H9 (cell line): ENCODE results near the gene MAP3K19. TPM values are rescaled to one million over a fixed set of nuclear protein-coding genes. Genes with fewer than 3 reads are reported as not detected.

Experiments
- DNase-seq: peaks from one replicate; pipeline ENCODE4 v3.0.0-alpha.2; 2017
- H2AFZ ChIP-seq: one replicate; pipeline ENCODE4 v1.6.1; 2013; ENCODE audit warnings: mild to moderate bottlenecking, low read length, control low read depth, moderate library complexity
- H2AK5ac ChIP-seq: 2 replicates; pipeline ENCODE4 v1.6.1; 2013; ENCODE audit warnings: low read length, control low read depth, mixed read lengths; ENCODE audit not compliant: insufficient read length
- H2BK120ac ChIP-seq: one replicate; pipeline ENCODE4 v1.6.1; 2013; ENCODE audit warnings: low read depth, mild to moderate bottlenecking, low read length, control low read depth, inconsistent platforms; ENCODE audit not compliant: poor library complexity, severe bottlenecking
- H2BK12ac ChIP-seq: 2 replicates; pipeline ENCODE4 v1.6.1; 2013; ENCODE audit warnings: low read length, control low read depth, mixed read lengths, low read depth; ENCODE audit not compliant: insufficient read length
- H2BK15ac ChIP-seq: 2 replicates; pipeline ENCODE4 v1.6.1; 2013; ENCODE audit warnings: low read depth, low read length, control low read depth
- H2BK20ac ChIP-seq: one replicate; pipeline ENCODE4 v1.6.1; 2013; ENCODE audit warnings: low read depth, mild to moderate bottlenecking, low read length, control low read depth, inconsistent platforms; ENCODE audit not compliant: poor library complexity, severe bottlenecking
- H2BK5ac ChIP-seq: 2 replicates; pipeline ENCODE4 v1.6.1; 2013; ENCODE audit warnings: low read length, control low read depth, mixed read lengths; ENCODE audit not compliant: insufficient read length
- H3K14ac ChIP-seq: 2 replicates; pipeline ENCODE4 v1.6.1; 2013; ENCODE audit warnings: low read length, control low read depth; ENCODE audit not compliant: insufficient read depth
- H3K18ac ChIP-seq: 2 replicates; pipeline ENCODE4 v1.6.1; 2013; ENCODE audit warnings: low read depth, mild to moderate bottlenecking, mixed read lengths, low read length, control low read depth; ENCODE audit not compliant: insufficient read length
- H3K23ac ChIP-seq: 2 replicates; pipeline ENCODE4 v1.6.1; 2013; ENCODE audit warnings: low read length, control low read depth, mixed read lengths, low read depth; ENCODE audit not compliant: insufficient read length
- H3K23me2 ChIP-seq: 2 replicates; pipeline ENCODE4 v1.6.1; 2013; ENCODE audit warnings: low read depth, mild to moderate bottlenecking, mixed read lengths, low read length, control low read depth; ENCODE audit not compliant: insufficient read length, poor library complexity, severe bottlenecking
- H3K27ac ChIP-seq: 2 replicates; pipeline ENCODE4 v1.5.1; 2013; ENCODE audit warnings: low read length, control low read depth, mixed read lengths, low read depth; ENCODE audit not compliant: insufficient read length
- H3K27me3 ChIP-seq: 2 replicates; pipeline ENCODE4 v1.6.1; 2013; ENCODE audit warnings: low read length, control low read depth, inconsistent platforms; ENCODE audit not compliant: insufficient read depth
- H3K4ac ChIP-seq: 2 replicates; pipeline ENCODE4 v1.6.1; 2013; ENCODE audit warnings: low read depth, mild to moderate bottlenecking, control low read depth, inconsistent platforms, low read length, moderate library complexity
- H3K4me1 ChIP-seq: 2 replicates; pipeline ENCODE4 v1.6.1; 2013; ENCODE audit warnings: low read length, control low read depth, inconsistent platforms; ENCODE audit not compliant: insufficient read depth
- H3K4me2 ChIP-seq: 2 replicates; pipeline ENCODE4 v1.6.1; 2013; ENCODE audit warnings: low read length, control low read depth, mixed read lengths; ENCODE audit not compliant: insufficient read length, insufficient read depth
- H3K56ac ChIP-seq: 2 replicates; pipeline ENCODE4 v1.6.1; 2013; ENCODE audit warnings: low read depth, mild to moderate bottlenecking, mixed read lengths, low read length, control low read depth; ENCODE audit not compliant: insufficient read length
- H3K79me1 ChIP-seq: 2 replicates; pipeline ENCODE4 v1.6.1; 2013; ENCODE audit warnings: low read depth, mild to moderate bottlenecking, moderate library complexity, low read length, control low read depth, inconsistent platforms; ENCODE audit not compliant: insufficient read depth, poor library complexity, severe bottlenecking
- H3K79me2 ChIP-seq: 2 replicates; pipeline ENCODE4 v1.6.1; 2013; ENCODE audit warnings: low read length, control low read depth, inconsistent platforms; ENCODE audit not compliant: insufficient read depth
- H3K9ac ChIP-seq: 2 replicates; pipeline ENCODE4 v1.6.1; 2013; ENCODE audit warnings: low read length, control low read depth, mixed read lengths; ENCODE audit not compliant: insufficient read length; ENCODE audit errors: extremely low read depth
- H3K9me3 ChIP-seq: one replicate; pipeline ENCODE4 v1.6.1; 2013; ENCODE audit warnings: low read depth, low read length, inconsistent platforms; ENCODE audit not compliant: control insufficient read depth
- H3T11ph ChIP-seq: one replicate; pipeline ENCODE4 v1.6.1; 2013; ENCODE audit warnings: mild to moderate bottlenecking, low read length, control low read depth, inconsistent platforms
- H4K20me1 ChIP-seq: one replicate; pipeline ENCODE4 v1.6.1; 2013; ENCODE audit not compliant: control insufficient read depth, insufficient read length, insufficient read depth
- H4K5ac ChIP-seq: 2 replicates; pipeline ENCODE4 v1.6.1; 2013; ENCODE audit warnings: low read depth, mild to moderate bottlenecking, mixed read lengths, low read length, control low read depth; ENCODE audit not compliant: insufficient read length
- H4K8ac ChIP-seq: replicated peaks from 2 replicates; pipeline ENCODE4 v1.6.1; 2013; ENCODE audit warnings: low read length, control low read depth, mixed read lengths, low read depth; ENCODE audit not compliant: insufficient read length
- H4K91ac ChIP-seq: 2 replicates; pipeline ENCODE4 v1.6.1; 2013; ENCODE audit warnings: low read depth, mild to moderate bottlenecking, moderate library complexity, mixed read lengths, low read length, control low read depth; ENCODE audit not compliant: insufficient read length
- H3K27ac Mint-ChIP-seq, 3 experiments: 2 replicates in 2 of 3; 3 replicates in 1 of 3; pipeline ENCODE4 v1.8.0; 2020 to 2021; ENCODE audit warnings: mixed read lengths in 3 of 3, mild to moderate bottlenecking in 1 of 3, moderate library complexity in 1 of 3
- H3K27me3 Mint-ChIP-seq: 2 replicates; pipeline ENCODE4 v1.8.0; 2021; ENCODE audit warnings: low read depth, mild to moderate bottlenecking, moderate library complexity, mixed read lengths
- H3K36me3 Mint-ChIP-seq, 3 experiments: 2 replicates in 2 of 3; 3 replicates in 1 of 3; pipeline ENCODE4 v1.8.0; 2020 to 2021; ENCODE audit warnings: low read depth in 3 of 3, mixed read lengths in 3 of 3; ENCODE audit not compliant: insufficient read depth in 1 of 3
- H3K4me1 Mint-ChIP-seq, 2 experiments: 2 replicates each; pipeline ENCODE4 v1.8.0; 2020; ENCODE audit warnings: mixed read lengths in 2 of 2
- H3K4me3 Mint-ChIP-seq, 2 experiments: 2 replicates in 1 of 2; 3 replicates in 1 of 2; pipeline ENCODE4 v1.8.0; 2020 to 2021; ENCODE audit warnings: mild to moderate bottlenecking in 2 of 2, mixed read lengths in 2 of 2, moderate library complexity in 1 of 2
- H3K9me3 Mint-ChIP-seq, 2 experiments: 2 replicates in 1 of 2; 3 replicates in 1 of 2; pipeline ENCODE4 v1.8.0; 2020; ENCODE audit warnings: mild to moderate bottlenecking in 2 of 2, mixed read lengths in 2 of 2, moderate library complexity in 1 of 2
- WGBS: extraction: QIAGEN DNeasy Blood & Tissue Kit; methylation state at CpG from one replicate; pipeline ENCODE4 v1.1.7; 2013; ENCODE audit warnings: missing lambda C conversion rate, low lambda C conversion rate, mixed read lengths; ENCODE audit not compliant: insufficient read length; ENCODE audit errors: extremely low coverage; 5-methylcytosine and 5-hydroxymethylcytosine counted together
- total RNA-seq: library from RNA; stranded (reverse); gene quantifications from 2 replicates; pipeline ENCODE4 v1.2.1, GENCODE V29; 2021
- TF ChIP-seq, protein P1 (sequence below): fragments of 200-600 bp; sonication (generic); conservative IDR thresholded peaks from 3 replicates; pipeline ENCODE4 v1.8.0; 2021; ENCODE audit warnings: antibody characterized with exemption, mild to moderate bottlenecking

MAP3K19 gene
- total RNA-seq, 1 experiment from 2014 or later = not detected

DNA sequence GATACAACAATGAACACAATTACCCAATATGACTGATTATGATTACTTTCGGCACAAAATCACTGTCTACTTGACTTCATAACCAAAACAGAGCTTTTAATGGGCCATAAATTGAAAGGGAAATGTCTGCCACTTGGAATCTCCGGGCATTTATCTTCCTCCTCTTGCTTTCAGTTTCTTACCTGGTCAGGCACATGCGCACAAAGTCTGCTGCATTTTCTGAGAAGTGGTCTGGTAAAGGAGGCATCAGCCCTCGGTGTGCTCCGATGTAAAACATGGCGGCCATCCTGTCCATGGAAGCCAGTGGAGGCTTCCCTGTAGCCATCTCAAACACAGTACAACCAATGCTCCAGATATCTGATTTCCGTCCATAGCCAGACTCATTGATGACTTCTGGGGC lies 66.6 kb downstream of the MAP3K19 start:
- H2BK5ac ChIP-seq = no peak overlapping the region
- H3K4me3 Mint-ChIP-seq = no peak overlapping the region
- no peaks in the 10 kb centered on the region; the same call in 1 of the 2 replicates for H3K27me3 Mint-ChIP-seq
- no peaks in the 10 kb centered on the region; a peak in 1 of 5 replicates for H3K9me3 Mint-ChIP-seq
- no peak overlapping the region for H3K14ac ChIP-seq
- TF ChIP-seq, protein P1, sequence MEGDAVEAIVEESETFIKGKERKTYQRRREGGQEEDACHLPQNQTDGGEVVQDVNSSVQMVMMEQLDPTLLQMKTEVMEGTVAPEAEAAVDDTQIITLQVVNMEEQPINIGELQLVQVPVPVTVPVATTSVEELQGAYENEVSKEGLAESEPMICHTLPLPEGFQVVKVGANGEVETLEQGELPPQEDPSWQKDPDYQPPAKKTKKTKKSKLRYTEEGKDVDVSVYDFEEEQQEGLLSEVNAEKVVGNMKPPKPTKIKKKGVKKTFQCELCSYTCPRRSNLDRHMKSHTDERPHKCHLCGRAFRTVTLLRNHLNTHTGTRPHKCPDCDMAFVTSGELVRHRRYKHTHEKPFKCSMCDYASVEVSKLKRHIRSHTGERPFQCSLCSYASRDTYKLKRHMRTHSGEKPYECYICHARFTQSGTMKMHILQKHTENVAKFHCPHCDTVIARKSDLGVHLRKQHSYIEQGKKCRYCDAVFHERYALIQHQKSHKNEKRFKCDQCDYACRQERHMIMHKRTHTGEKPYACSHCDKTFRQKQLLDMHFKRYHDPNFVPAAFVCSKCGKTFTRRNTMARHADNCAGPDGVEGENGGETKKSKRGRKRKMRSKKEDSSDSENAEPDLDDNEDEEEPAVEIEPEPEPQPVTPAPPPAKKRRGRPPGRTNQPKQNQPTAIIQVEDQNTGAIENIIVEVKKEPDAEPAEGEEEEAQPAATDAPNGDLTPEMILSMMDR = no peak
- no peaks in the 10 kb centered on the region for H3K23me2 ChIP-seq
- no peaks in the 10 kb centered on the region for H3K79me2 ChIP-seq
- H3T11ph ChIP-seq = no peak overlapping the region
- no peak overlapping the region for H4K91ac ChIP-seq
- no peak overlapping the region for H2BK12ac ChIP-seq
- H3K79me1 ChIP-seq = no peaks in the 10 kb centered on the region
- no peaks in the 10 kb centered on the region for H3K27me3 ChIP-seq
- H3K4me1 ChIP-seq = no peaks in the 10 kb centered on the region
- WGBS = no CpG with 5 or more reads among the region's 7 CpGs
- H4K5ac ChIP-seq = no peak overlapping the region
- no peak overlapping the region for H3K4me2 ChIP-seq
- no peak overlapping the region for H3K27ac Mint-ChIP-seq
- no peaks in the 10 kb centered on the region for H3K4me1 Mint-ChIP-seq
- no peak overlapping the region for H3K9ac ChIP-seq
- H2BK15ac ChIP-seq = no peak overlapping the region
- peaks cover 0 to 2% (median 0%) of the 10 kb centered on the region in 3 experiments; a peak in 1 of 7 replicates for H3K36me3 Mint-ChIP-seq
- no peak overlapping the region for H2BK120ac ChIP-seq
- H3K27ac ChIP-seq = no peak overlapping the region
- no peaks in the 10 kb centered on the region for H3K9me3 ChIP-seq
- no peak for DNase-seq
- no peak overlapping the region for H2AFZ ChIP-seq
- no peak overlapping the region for H2AK5ac ChIP-seq
- H4K20me1 ChIP-seq = no peaks in the 10 kb centered on the region
- H2BK20ac ChIP-seq = no peak overlapping the region
- no peak overlapping the region for H3K56ac ChIP-seq
- H3K23ac ChIP-seq = no peak overlapping the region
- no peak overlapping the region for H3K18ac ChIP-seq
- no peak overlapping the region for H4K8ac ChIP-seq
- H3K4ac ChIP-seq = no peak overlapping the region
